ENCODE measurements around the gene MACROH2A1. TPM values are rescaled to one million over a fixed set of nuclear protein-coding genes. Genes with fewer than 3 reads are reported as not detected.

MACROH2A1 gene
- total RNA-seq, 1 donor from 2014 or later: 181 TPM

GRCh38 chr5:135394095-135394494 is 4.9 kb downstream of the MACROH2A1 start:
- Mint-ChIP-seq H3K4me1 (ENCODE audit: unreplicated experiment) (peaks cover 16% of the 10 kb centered on the region), H3K27me3 (ENCODE audit: unreplicated experiment) (peaks cover 9% of the 10 kb centered on the region), H3K4me3 (ENCODE audit: unreplicated experiment) (no peak overlapping the region), H3K27ac (ENCODE audit: unreplicated experiment) (no peak overlapping the region), H3K36me3 (ENCODE audit: low read depth, unreplicated experiment) (peaks cover 11% of the 10 kb centered on the region), H3K9me3 (ENCODE audit: unreplicated experiment) (no peaks in the 10 kb centered on the region)
- TF ChIP-seq CTCF (IDR thresholded peaks at IDR 0.05; ENCODE audit: unreplicated experiment): no peak
- DNase-seq (ENCODE audit: low spot score): no peak

GRCh38 chr5:135393691-135394090 is 5.3 kb downstream of the MACROH2A1 start:
- no peak for DNase-seq (ENCODE audit: low spot score)
- peaks cover 11% of the 10 kb centered on the region for H3K36me3 Mint-ChIP-seq (ENCODE audit: low read depth, unreplicated experiment)
- H3K27me3 Mint-ChIP-seq (ENCODE audit: unreplicated experiment): peaks cover 9% of the 10 kb centered on the region
- no peak for TF ChIP-seq CTCF (IDR thresholded peaks at IDR 0.05; ENCODE audit: unreplicated experiment)
- H3K4me1 Mint-ChIP-seq (ENCODE audit: unreplicated experiment): peaks cover 16% of the 10 kb centered on the region
- H3K4me3 Mint-ChIP-seq (ENCODE audit: unreplicated experiment): no peak overlapping the region
- H3K27ac Mint-ChIP-seq (ENCODE audit: unreplicated experiment): no peak overlapping the region
- H3K9me3 Mint-ChIP-seq (ENCODE audit: unreplicated experiment): no peaks in the 10 kb centered on the region

DNA sequence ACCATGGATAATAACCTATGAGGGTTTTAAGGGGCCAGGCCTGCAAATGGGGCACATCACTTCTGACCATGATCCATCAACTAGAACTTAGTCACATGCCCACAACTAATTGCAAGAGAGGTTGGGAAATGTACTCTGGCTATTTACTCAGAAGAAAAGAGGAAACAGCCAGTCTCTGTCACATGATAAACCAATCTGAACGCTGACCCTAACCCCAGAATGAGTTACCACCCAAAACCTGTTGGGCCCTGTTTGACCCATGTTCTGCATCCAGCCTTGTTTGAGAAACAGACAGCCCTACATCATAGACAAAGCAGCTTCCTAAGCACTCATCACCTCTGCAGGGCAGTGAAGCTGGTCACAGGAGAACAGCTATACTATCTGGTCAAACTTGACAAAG is 5.8 kb downstream of the MACROH2A1 start:
- H3K27ac Mint-ChIP-seq (ENCODE audit: unreplicated experiment): no peak overlapping the region
- TF ChIP-seq CTCF (IDR thresholded peaks at IDR 0.05; ENCODE audit: unreplicated experiment): no peak
- peaks cover 15% of the 10 kb centered on the region for H3K36me3 Mint-ChIP-seq (ENCODE audit: low read depth, unreplicated experiment)
- peaks cover 9% of the 10 kb centered on the region for H3K27me3 Mint-ChIP-seq (ENCODE audit: unreplicated experiment)
- no peak for DNase-seq (ENCODE audit: low spot score)
- peaks cover 16% of the 10 kb centered on the region for H3K4me1 Mint-ChIP-seq (ENCODE audit: unreplicated experiment)
- H3K4me3 Mint-ChIP-seq (ENCODE audit: unreplicated experiment): no peak overlapping the region
- no peaks in the 10 kb centered on the region for H3K9me3 Mint-ChIP-seq (ENCODE audit: unreplicated experiment)

DNA sequence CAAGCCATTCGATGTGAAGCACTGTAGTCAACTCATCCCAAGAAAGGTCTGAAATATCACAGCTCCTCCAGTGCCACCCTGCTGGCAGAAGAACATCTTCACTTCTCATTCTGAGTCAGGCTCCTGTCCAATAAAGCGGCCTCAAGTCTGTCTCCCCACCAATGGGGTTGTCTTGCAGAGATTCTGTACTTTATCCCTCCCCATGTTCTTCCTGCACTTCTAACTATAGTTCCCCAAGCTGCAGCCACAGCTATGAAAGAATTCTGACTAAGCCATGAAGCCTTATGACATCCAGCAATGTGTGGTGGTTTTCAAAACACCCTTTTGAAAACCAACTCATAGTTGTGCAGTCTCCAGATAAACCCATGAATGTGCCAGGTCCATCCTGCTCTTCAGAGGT is 6.8 kb downstream of the MACROH2A1 start:
- Mint-ChIP-seq H3K36me3 (ENCODE audit: low read depth, unreplicated experiment) (peaks cover 19% of the 10 kb centered on the region), H3K4me1 (ENCODE audit: unreplicated experiment) (peaks cover 8% of the 10 kb centered on the region), H3K4me3 (ENCODE audit: unreplicated experiment) (no peak overlapping the region), H3K27ac (ENCODE audit: unreplicated experiment) (peak overlapping the region; percentile 3), H3K9me3 (ENCODE audit: unreplicated experiment) (no peaks in the 10 kb centered on the region), H3K27me3 (ENCODE audit: unreplicated experiment) (peaks cover 5% of the 10 kb centered on the region)
- TF ChIP-seq CTCF (IDR thresholded peaks at IDR 0.05; ENCODE audit: unreplicated experiment): no peak
- DNase-seq (ENCODE audit: low spot score): no peak

DNA sequence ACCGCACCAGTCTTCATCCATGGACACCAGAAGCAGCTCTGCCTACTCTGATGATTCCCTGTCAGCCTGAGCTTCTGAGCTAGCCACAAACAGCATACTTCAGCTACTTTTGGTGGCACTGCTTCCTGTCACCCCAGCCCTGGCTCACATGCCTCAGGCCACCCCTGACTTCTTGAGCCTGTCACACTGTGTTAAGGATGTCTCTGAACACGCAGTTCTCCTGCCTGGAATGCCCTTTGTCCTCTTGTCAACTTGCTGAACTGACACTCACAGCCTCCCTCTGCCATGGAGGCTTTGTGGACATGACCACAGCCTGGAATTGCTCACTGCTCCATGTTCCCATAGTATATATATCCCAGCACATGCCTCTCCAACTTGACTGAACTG is 7.2 kb downstream of the MACROH2A1 start:
- peak overlapping the region; percentile 3 for H3K27ac Mint-ChIP-seq (ENCODE audit: unreplicated experiment)
- no peak for DNase-seq (ENCODE audit: low spot score)
- H3K36me3 Mint-ChIP-seq (ENCODE audit: low read depth, unreplicated experiment): peaks cover 22% of the 10 kb centered on the region
- H3K4me1 Mint-ChIP-seq (ENCODE audit: unreplicated experiment): peaks cover 4% of the 10 kb centered on the region
- H3K4me3 Mint-ChIP-seq (ENCODE audit: unreplicated experiment): no peak overlapping the region
- TF ChIP-seq CTCF (IDR thresholded peaks at IDR 0.05; ENCODE audit: unreplicated experiment): no peak
- no peaks in the 10 kb centered on the region for H3K9me3 Mint-ChIP-seq (ENCODE audit: unreplicated experiment)
- H3K27me3 Mint-ChIP-seq (ENCODE audit: unreplicated experiment): peaks cover 4% of the 10 kb centered on the region

Data from endothelial cell (in vitro differentiated cells).